Activated CD8-positive, alpha-beta T cell treated with anti-CD3 and anti-CD28 coated beads, Interleukin-2, amount 10 ng/mL, durations not matched to agents 7 days and 5 days (primary cell): ENCODE results near the gene LHPP. TPM values are rescaled to one million over a fixed set of nuclear protein-coding genes. Genes with fewer than 3 reads are reported as not detected.

ENCODE experiments used
- ATAC-seq: fragments of 150-1000 bp; cut with Tn5 transposase; one replicate; pipeline ENCODE4 v1.10.0; 2021; ENCODE audit warnings: moderate library complexity
- CTCF ChIA-PET: fragments of 350-600 bp; sonication (Branson Sonifier 250); formaldehyde crosslinking; loops from one replicate; lab custom pipeline; 2021; ENCODE audit warnings: antibody characterized with exemption; lab: Charles Lee
- POLR2A ChIA-PET: fragments of 350-600 bp; sonication (Branson Sonifier 250); formaldehyde crosslinking; loops from one replicate; lab custom pipeline; 2021; ENCODE audit warnings: antibody characterized with exemption; lab: Charles Lee
- DNase-seq: peaks from one replicate; pipeline ENCODE4 v3.0.0-alpha.2; 2020
- H3K27ac Mint-ChIP-seq: one replicate; pipeline ENCODE4 v1.8.0; 2021; ENCODE audit warnings: mild to moderate bottlenecking, mixed read lengths
- H3K27me3 Mint-ChIP-seq: one replicate; pipeline ENCODE4 v1.8.0; 2021; ENCODE audit warnings: low read depth, mixed read lengths
- H3K36me3 Mint-ChIP-seq: one replicate; pipeline ENCODE4 v1.8.0; 2021; ENCODE audit warnings: low read depth, mixed read lengths
- H3K4me1 Mint-ChIP-seq: one replicate; pipeline ENCODE4 v1.8.0; 2021; ENCODE audit warnings: low read depth, mixed read lengths
- H3K4me3 Mint-ChIP-seq: one replicate; pipeline ENCODE4 v1.8.0; 2021; ENCODE audit warnings: mild to moderate bottlenecking, mixed read lengths
- H3K9me3 Mint-ChIP-seq: one replicate; pipeline ENCODE4 v1.8.0; 2022; ENCODE audit warnings: mixed read lengths; ENCODE audit not compliant: insufficient read depth
- total RNA-seq, 2 experiments: library from RNA; stranded (reverse); gene quantifications; one replicate each; pipeline ENCODE4 v1.2.3, GENCODE V29; 2021

LHPP gene
- total RNA-seq, 2 experiments from 2014 or later = 24.7 to 25.7 TPM

DNA sequence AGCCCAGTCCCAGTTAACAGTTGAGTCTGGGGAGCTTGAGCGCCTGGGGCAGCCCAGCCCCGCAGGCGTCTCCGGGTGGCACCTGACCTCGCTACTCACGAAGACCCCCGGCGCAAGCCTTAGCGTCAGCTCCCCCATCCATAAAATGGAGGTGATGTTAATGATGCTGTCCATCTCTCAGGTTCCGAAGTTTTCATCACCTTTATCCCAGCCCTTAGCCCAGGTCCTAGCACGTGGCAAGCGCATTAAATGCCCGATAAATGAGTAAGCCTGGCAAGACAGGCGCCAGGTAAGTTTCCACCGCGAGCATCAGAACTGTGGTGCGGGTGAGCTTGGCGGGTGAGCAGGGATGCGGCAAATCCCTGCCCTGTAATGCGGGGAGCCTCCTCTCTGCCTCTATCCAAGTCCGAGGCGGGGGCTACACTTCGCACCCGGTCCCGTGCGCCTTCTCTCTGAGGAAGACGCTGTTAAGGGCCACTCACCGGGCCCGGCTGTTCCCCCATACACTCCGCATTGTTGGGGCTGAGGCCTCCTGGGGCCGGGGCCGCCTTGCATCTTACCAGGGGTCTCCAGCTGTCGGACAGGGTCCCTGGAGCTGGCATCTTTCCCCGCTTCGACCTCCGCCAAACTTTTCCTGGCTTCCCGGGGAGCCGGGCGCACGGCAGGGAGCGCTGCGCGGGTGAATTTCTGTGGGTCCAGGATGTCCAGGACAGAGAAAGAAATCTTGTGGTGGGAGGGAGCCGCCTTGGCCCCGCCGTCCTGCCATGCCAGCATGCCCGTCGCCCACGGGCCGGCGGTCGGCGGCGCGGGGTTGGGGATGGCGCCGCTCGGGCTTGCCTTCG, 12.2 kb upstream of the LHPP start:
- ChIA-PET POLR2A (no interaction called here), CTCF (interaction anchor here (0.7 to 1.0 kb wide), 2 partner anchors 12 to 46 kb away, joined by 3 to 4 read pairs; partner anchors contain the start of gene LHPP)
- DNase-seq (no peak), ATAC-seq (peak; percentile 15)
- H3K4me1 Mint-ChIP-seq = peaks cover 14% of the 10 kb centered on the region
- H3K4me3 Mint-ChIP-seq = no peak overlapping the region
- no peaks in the 10 kb centered on the region for H3K36me3 Mint-ChIP-seq
- H3K27me3 Mint-ChIP-seq = peaks cover 72% of the 10 kb centered on the region
- H3K9me3 Mint-ChIP-seq = no peaks in the 10 kb centered on the region
- H3K27ac Mint-ChIP-seq = no peak overlapping the region

DNA sequence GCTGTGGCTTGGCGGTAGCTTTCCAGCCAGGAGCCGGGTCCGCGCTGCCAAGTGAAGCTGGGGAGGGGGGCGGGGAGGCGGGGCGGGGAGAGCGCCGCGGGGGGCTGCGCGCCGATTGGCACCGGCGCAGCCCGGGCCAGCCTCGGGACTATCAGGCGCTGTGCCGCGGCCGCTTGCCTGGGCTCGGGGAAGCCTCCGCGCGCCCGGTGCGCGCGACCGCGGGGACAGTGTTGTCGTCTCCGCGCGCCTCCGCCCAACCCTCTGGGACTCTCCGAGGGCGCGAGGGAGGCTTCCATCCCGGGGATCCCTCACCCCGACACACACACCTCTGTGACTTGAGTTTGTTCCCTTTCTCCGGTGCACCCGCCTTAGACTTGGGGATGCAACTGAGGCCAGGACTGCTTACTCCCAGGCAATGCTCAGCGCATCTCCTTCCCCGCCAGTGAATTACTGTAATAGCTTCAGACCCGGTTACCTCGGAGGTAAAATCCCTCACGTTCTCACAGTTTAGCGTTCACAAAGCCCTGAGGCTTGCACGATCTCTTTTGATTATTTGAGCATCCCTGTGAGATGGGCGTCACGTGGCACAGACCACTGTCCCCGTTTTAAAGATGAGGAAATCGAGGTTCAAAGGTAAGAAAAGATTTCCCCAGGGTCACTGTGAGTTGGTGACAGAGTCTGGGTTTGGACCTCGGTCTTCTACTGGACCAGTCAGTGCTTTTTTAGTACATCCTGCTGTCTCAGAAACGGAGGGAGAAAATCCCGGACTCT, 11.4 kb upstream of the LHPP start, which contains the start of gene NKX1-2:
Gene NKX1-2 (minus strand): TSS at position 24 of the 771 bp plus-strand sequence. CDS start 92 bp downstream, outside the sequence.
- no peak for DNase-seq
- no peak within 1 kb of the TSS for H3K27ac Mint-ChIP-seq
- POLR2A ChIA-PET = no interaction called here

DNA sequence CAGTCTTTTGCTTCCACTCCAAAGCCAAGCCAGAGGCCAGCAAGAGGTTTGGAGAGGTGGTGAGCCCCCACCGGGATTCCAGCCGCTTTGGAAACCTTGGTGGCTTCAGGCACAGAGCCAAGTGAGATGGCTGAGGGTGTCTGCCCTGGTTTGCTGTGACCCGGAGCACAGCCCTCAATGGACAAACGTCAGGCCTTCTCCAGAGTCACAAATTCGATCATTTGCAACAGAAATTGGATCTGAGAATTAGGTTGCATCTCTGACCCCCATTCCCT, 10.9 kb upstream of the LHPP start:
- ChIA-PET POLR2A (no interaction called here), CTCF (no interaction called here)
- H3K4me1 Mint-ChIP-seq = peaks cover 14% of the 10 kb centered on the region
- H3K4me3 Mint-ChIP-seq = no peak overlapping the region
- H3K27me3 Mint-ChIP-seq = peaks cover 72% of the 10 kb centered on the region
- DNase-seq (no peak), ATAC-seq (no peak)
- H3K36me3 Mint-ChIP-seq = no peaks in the 10 kb centered on the region
- no peaks in the 10 kb centered on the region for H3K9me3 Mint-ChIP-seq
- H3K27ac Mint-ChIP-seq = no peak overlapping the region

More for the DNA sequence above, 11.4 kb upstream of the LHPP start, which contains the start of gene NKX1-2:
- CTCF ChIA-PET = no interaction called here
- peak; percentile 53 for ATAC-seq
- Mint-ChIP-seq H3K36me3 (no peaks in the 10 kb centered on the region), H3K4me1 (peaks cover 14% of the 10 kb centered on the region), H3K27me3 (peaks cover 73% of the 10 kb centered on the region), H3K4me3 (no peak within 1 kb of the TSS), H3K9me3 (no peaks in the 10 kb centered on the region)

DNA sequence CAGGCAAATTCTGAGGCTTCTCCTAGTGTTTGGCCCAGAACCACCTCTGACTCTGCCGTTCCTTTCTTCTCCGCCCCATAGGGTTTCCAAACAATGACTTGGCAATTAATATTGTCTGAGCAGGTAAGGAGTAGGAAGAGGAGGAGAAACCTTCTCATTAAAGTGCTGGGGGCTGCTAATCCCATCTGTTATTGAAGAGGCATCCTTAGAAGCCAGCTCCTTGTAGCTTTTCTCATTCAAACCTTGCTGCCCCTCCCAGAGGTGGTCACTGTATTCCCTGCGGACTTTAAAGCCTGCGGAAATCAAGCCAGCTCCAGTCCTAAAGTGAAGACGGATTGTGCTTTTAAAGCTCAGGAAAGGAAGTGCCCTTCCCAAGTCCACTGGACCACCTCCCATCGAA, 10.3 kb upstream of the LHPP start:
- no peak overlapping the region for H3K4me3 Mint-ChIP-seq
- POLR2A ChIA-PET = interaction anchor here (0.6 kb wide), 1 partner anchor 23 kb away, joined by 3 read pairs; no protein-coding TSS in a partner anchor
- H3K4me1 Mint-ChIP-seq = peaks cover 14% of the 10 kb centered on the region
- ATAC-seq (no peak), DNase-seq (no peak)
- CTCF ChIA-PET = no interaction called here
- no peaks in the 10 kb centered on the region for H3K9me3 Mint-ChIP-seq
- H3K36me3 Mint-ChIP-seq = no peaks in the 10 kb centered on the region
- peaks cover 71% of the 10 kb centered on the region for H3K27me3 Mint-ChIP-seq
- H3K27ac Mint-ChIP-seq = no peak overlapping the region

DNA sequence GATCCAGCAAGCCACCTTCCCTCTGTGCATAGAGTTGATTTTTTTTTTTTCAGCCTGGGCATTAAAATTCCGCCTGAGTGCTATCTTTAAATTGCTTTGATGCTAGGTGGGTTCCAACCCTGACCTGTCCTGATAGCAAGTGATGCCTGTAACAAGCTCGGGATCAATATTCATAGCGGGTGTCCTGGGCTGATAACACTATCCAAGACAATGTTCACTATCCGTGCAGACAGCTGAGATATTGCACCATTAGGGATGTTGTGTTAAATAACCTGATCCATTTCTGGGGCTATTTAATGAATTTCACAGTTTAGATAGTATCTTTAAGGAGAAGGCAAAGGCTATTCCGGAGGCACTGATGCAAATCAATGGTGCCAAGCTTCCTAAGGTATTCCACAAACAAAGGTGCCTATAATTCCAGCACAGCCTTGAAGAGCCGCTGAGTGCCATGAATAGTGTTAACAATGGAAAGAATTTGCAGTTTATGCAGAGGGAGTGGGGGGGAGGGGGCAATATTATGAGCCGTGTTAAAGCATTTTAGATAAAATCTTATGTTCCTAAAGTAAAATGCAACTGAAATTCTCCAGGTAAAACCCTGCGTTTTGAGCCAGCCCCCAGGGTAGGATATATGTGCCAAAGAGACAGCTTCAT, 7.5 kb upstream of the LHPP start:
- DNase-seq (no peak), ATAC-seq (no peak)
- H3K4me1 Mint-ChIP-seq = peaks cover 6% of the 10 kb centered on the region
- no peaks in the 10 kb centered on the region for H3K9me3 Mint-ChIP-seq
- POLR2A ChIA-PET = interaction anchor here (0.5 kb wide), 1 partner anchor 88 kb away, joined by 3 read pairs; no protein-coding TSS in a partner anchor
- no peak overlapping the region for H3K27ac Mint-ChIP-seq
- CTCF ChIA-PET = no interaction called here
- H3K27me3 Mint-ChIP-seq = peaks cover 52% of the 10 kb centered on the region
- H3K4me3 Mint-ChIP-seq = no peak overlapping the region
- no peaks in the 10 kb centered on the region for H3K36me3 Mint-ChIP-seq

DNA sequence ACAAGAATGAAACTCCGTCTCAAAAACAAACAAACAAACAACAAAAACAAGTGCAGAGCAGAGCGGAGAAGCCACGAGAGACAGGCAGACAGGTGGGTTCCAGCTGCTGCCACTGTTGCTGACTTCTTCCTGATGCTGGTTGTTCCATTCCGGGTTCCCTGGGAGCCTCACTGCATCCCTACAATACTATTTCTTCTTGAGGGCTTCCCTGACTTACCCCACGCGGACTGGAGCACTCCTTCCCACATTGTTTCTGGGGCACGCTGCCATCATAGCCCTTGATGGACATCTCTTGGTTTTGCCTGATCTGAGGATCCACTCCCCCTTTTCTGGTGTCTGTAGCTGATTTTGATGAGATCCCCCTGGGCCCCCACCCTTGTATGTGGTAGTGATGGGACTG, 6.2 kb upstream of the LHPP start:
- ATAC-seq (no peak), DNase-seq (no peak)
- CTCF ChIA-PET = no interaction called here
- Mint-ChIP-seq H3K4me1 (peaks cover under 1% of the 10 kb centered on the region), H3K27me3 (peaks cover 45% of the 10 kb centered on the region), H3K9me3 (no peaks in the 10 kb centered on the region), H3K4me3 (no peak overlapping the region), H3K36me3 (no peaks in the 10 kb centered on the region), H3K27ac (no peak overlapping the region)
- POLR2A ChIA-PET = no interaction called here

DNA sequence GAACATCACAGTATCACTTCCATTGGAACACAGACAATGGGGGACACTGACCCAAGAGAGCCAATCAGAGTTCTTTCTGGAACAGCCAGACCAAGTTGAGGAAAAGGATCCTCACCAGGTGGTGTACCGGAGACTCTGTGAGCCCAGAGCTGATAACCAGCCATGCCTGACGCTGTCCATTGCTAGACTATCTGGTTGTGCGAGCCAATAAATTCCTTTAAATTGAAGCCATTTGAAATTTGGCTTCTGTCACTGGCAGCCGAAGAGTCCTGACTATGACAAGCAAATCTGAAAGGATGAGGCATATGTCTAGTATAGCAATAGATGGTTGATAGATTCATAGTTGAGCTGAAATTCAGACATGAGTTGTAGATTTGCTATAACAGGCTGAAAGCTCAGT, 3.1 kb upstream of the LHPP start:
- H3K9me3 Mint-ChIP-seq = peaks cover 3% of the 10 kb centered on the region
- peaks cover 2% of the 10 kb centered on the region for H3K36me3 Mint-ChIP-seq
- no peak overlapping the region for H3K27ac Mint-ChIP-seq
- ATAC-seq (no peak), DNase-seq (no peak)
- H3K27me3 Mint-ChIP-seq = peaks cover 27% of the 10 kb centered on the region
- POLR2A ChIA-PET = no interaction called here
- peaks cover 3% of the 10 kb centered on the region for H3K4me1 Mint-ChIP-seq
- no peak overlapping the region for H3K4me3 Mint-ChIP-seq
- CTCF ChIA-PET = interaction anchor here (1.0 kb wide), 1 partner anchor 55 kb away, joined by 3 read pairs; no protein-coding TSS in a partner anchor

DNA sequence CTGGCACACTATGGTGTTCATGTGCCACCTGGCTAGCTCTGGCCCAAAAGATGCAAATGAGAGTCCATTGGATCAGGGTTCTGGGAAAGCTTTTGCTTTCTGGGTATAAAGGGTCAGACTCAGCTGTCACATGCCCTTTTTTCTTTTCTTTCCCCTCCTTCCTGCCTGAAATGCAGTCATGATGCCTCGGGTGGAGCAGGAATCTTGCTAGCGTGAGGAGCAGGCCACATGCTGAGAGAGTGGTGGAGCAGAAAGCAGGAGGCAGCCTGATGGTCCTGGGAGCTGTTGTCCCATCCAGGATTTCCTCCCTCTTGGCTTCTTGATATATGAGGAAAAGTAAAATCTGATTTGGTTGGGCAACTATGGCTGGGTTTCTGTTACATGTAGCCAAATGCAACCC, 2.7 kb upstream of the LHPP start:
- Mint-ChIP-seq H3K4me3 (no peak overlapping the region), H3K27me3 (peaks cover 23% of the 10 kb centered on the region), H3K27ac (no peak overlapping the region), H3K36me3 (peaks cover 2% of the 10 kb centered on the region), H3K9me3 (peaks cover 3% of the 10 kb centered on the region), H3K4me1 (peaks cover 3% of the 10 kb centered on the region)
- DNase-seq (no peak), ATAC-seq (no peak)
- POLR2A ChIA-PET = interaction anchor here (0.6 kb wide), 1 partner anchor 1221 kb away, joined by 3 read pairs; no protein-coding TSS in a partner anchor
- CTCF ChIA-PET = interaction anchor here (1.0 kb wide), 1 partner anchor 55 kb away, joined by 3 read pairs; no protein-coding TSS in a partner anchor

DNA sequence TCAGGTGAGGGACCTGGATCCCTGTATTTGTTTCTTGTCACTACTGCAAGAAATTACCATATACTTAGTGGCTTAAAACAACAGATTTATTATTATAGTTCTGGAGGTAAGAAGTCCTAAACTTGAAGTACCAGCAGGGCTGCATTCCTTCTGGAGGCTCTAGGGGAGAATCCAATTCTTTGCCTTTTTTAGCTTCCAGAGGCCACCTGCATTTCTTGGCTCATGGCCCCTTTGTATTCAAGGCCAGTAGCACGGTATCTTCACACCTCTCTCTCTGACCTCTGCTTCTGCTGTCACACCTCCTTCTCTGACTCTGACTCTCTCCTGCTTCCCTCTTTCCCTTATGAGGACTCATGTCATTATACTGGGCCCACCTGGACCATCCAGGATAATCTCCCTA, 2.2 kb upstream of the LHPP start:
- ChIA-PET CTCF (no interaction called here), POLR2A (interaction anchor here (0.6 kb wide), 1 partner anchor 1221 kb away, joined by 3 read pairs; no protein-coding TSS in a partner anchor)
- Mint-ChIP-seq H3K27me3 (peaks cover 19% of the 10 kb centered on the region), H3K36me3 (peaks cover 4% of the 10 kb centered on the region), H3K4me1 (peaks cover 6% of the 10 kb centered on the region), H3K27ac (no peak overlapping the region), H3K4me3 (no peak overlapping the region), H3K9me3 (peaks cover 3% of the 10 kb centered on the region)
- no peak for DNase-seq
- ATAC-seq = no peak

DNA sequence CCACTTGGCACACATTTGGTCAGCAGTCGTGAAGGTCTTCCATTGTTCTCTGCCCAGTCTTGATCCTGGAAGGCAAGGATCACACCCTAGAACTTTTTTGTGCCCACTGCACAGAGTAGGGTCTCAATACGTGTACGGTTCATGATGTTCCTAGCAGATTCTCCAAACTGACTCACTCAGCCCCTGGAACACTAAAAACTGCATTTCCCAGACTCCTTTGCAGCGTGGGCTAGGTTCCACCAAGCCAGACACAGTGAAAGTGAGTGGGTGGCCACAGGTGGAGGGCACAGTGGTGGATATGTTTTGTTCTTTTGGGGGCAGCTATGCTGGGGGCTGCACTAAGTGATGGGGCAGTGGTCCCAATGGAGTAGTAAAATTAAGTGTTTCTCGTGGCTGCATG, 1.5 kb upstream of the LHPP start:
- Mint-ChIP-seq H3K27ac (no peak overlapping the region), H3K36me3 (peaks cover 6% of the 10 kb centered on the region), H3K4me1 (peaks cover 14% of the 10 kb centered on the region), H3K9me3 (peaks cover 3% of the 10 kb centered on the region), H3K4me3 (no peak overlapping the region), H3K27me3 (peaks cover 12% of the 10 kb centered on the region)
- ChIA-PET CTCF (interaction anchor here (1.5 to 2.0 kb wide), 2 partner anchors 11 to 56 kb away, joined by 4 to 6 read pairs; no protein-coding TSS in a partner anchor), POLR2A (no interaction called here)
- ATAC-seq = no peak
- DNase-seq = no peak

DNA sequence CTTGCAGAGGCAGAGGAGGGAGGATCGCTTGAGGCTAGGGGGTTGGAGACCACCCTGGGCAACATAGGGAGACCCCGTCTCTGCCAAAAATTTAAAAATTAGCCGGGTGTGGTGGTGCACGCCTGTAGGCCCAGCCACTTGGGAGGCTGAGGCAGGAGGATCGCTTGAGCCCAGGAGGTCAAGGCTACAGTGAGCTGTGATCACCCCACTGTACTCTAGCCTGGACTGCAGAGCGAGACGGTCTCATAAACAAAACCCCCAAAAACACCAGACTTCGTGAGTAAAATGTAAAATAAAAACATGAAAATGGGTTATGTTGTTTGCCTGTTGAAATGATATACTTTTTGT, 699 bp downstream of the LHPP start:
- ChIA-PET CTCF (interaction anchor here (1.2 kb wide), 1 partner anchor 11 kb away, joined by 3 read pairs; no protein-coding TSS in a partner anchor), POLR2A (interaction anchor here (0.7 to 1.0 kb wide), 2 partner anchors 9 to 256 kb away, joined by 3 read pairs; no protein-coding TSS in a partner anchor)
- peaks cover 3% of the 10 kb centered on the region for H3K9me3 Mint-ChIP-seq

More for the DNA sequence above, 699 bp downstream of the LHPP start:
- Mint-ChIP-seq H3K4me3 (peak overlapping the region; percentile 83), H3K36me3 (peaks cover 6% of the 10 kb centered on the region), H3K4me1 (peaks cover 24% of the 10 kb centered on the region), H3K27ac (peak overlapping the region; percentile 83), H3K27me3 (peaks cover 2% of the 10 kb centered on the region)
- DNase-seq (no peak), ATAC-seq (no peak)
